ENCODE measurements around the gene ARL8A. TPM values are rescaled to one million over a fixed set of nuclear protein-coding genes. Genes with fewer than 3 reads are reported as not detected.

ARL8A gene
- total and polyA plus RNA-seq, 2 of the 4 experiments (the other 2 are of a cell fraction) = 18.1 to 30.7 TPM

DNA sequence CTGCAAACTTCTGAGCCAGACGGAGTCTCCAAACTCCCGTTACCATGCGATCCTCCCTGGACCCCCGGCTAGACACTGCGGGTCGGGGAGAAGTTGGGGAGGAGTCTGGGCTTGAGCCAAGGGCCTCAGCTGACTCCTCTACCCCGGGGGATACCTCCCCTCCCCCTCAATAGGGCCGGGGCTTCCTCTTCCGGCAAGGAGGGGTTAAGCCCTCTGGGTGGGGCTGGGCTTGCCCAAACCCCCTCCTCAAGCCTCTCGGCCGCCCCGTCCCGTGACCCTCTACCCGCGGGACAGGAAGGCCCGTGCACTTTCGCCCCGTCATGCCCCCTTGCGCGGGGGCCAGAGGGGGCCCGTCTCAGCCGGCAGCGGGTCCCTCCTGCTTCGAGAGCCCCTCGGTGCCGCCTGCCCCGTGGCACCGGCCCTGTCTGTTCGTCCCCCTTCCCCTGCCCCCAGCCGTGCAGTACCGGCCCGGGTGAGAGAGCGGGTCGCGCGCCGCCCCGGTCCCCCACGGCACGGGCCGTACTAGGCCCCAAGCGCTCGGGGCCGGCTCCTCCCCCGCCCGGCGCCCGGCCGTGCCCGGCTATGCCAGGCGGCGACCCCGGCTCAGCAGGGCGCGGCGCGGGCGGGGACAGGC is 652 bp downstream of the ARL8A start:
- Histone ChIP-seq H2AK5ac (ENCODE audit: low read depth, low read length) (peak overlapping the region; percentile 38), H3K4me2 (ENCODE audit: low read depth, low read length) (peak overlapping the region; percentile 98), H4K91ac (ENCODE audit: insufficient read depth, low read depth, low read length) (peak overlapping the region; percentile 51; the same call in 1 of the 2 replicates), H4K5ac (ENCODE audit: low read depth, low read length) (peak overlapping the region; percentile 49), H3K27ac (ENCODE audit: insufficient read depth, low read length) (peak overlapping the region; percentile 92), H3K4me1 (ENCODE audit: control insufficient read depth, insufficient read depth, low read length) (peaks cover 4% of the 10 kb centered on the region), H2BK5ac (ENCODE audit: low read depth, low read length, poor library complexity, severe bottlenecking) (peak overlapping the region; percentile 54), H3K36me3 (ENCODE audit: control insufficient read depth, insufficient read depth, low read length) (peaks cover 2% of the 10 kb centered on the region; the same call in 1 of the 2 replicates), H2AFZ (replicated peaks; ENCODE audit: low read length, poor library complexity) (peak overlapping the region; percentile 98), H3K9me3 (ENCODE audit: control insufficient read depth, insufficient read depth, low read length) (no peaks in the 10 kb centered on the region), H3K9ac (ENCODE audit: low read depth, low read length) (peak overlapping the region; percentile 99), H3K4ac (ENCODE audit: low read depth, low read length) (peak overlapping the region; percentile 82), H3K18ac (ENCODE audit: low read depth, low read length) (peak overlapping the region; percentile 44; the same call in 1 of the 2 replicates), H3K56ac (ENCODE audit: extremely low read depth, insufficient read depth, low read length) (peak overlapping the region; percentile 54), H3K4me3 (ENCODE audit: insufficient read depth, low read depth, low read length) (peak overlapping the region; percentile 99), H4K8ac (ENCODE audit: low read depth in 2 of 2, low read length in 2 of 2) (peak overlapping the region; percentile 84 to 87), H3K27me3 (ENCODE audit: control insufficient read depth, insufficient read depth, low read length) (peaks cover 6% of the 10 kb centered on the region; the same call in 1 of the 2 replicates), H2BK15ac (ENCODE audit: low read depth, low read length) (no peak overlapping the region), H3K79me1 (ENCODE audit: low read depth in 1 of 2, low read length in 2 of 2) (peaks cover 27 to 52% of the 10 kb centered on the region in 2 experiments), H3K9me1 (ENCODE audit: insufficient read depth, low read length) (peaks cover 10% of the 10 kb centered on the region; the same call in 1 of the 2 replicates), H4K20me1 (ENCODE audit: insufficient read depth, low read length) (peaks cover 45% of the 10 kb centered on the region), H3K23ac (ENCODE audit: low read depth, low read length) (peak overlapping the region; percentile 65; the same call in 1 of the 2 replicates), H2AK9ac (replicated peaks; ENCODE audit: low read depth, low read length, poor library complexity) (peak overlapping the region; percentile 100), H2BK20ac (ENCODE audit: low read depth, low read length) (no peak overlapping the region), H2BK120ac (ENCODE audit: low read depth, low read length) (no peak overlapping the region; the same call in 1 of the 2 replicates), H3K14ac (replicated peaks; ENCODE audit: low read depth, low read length) (peak overlapping the region; percentile 69)
- ChIA-PET CTCF (no interaction called here), POLR2A (ENCODE audit: unreplicated experiment) (no interaction called here)
- WGBS, 2 experiments (ENCODE audit: extremely low coverage in 2 of 2, insufficient read length in 1 of 2) = 0% methylated on average over 35 of the region's 58 CpGs; no CpG with 5 or more reads in 1 of the 2 experiments
- DNase-seq (no peak), ATAC-seq (ENCODE audit: low read depth) (peak; percentile 66)
- intact Hi-C loops (cut with micrococcal nuclease) = no loop called here
- dilution Hi-C loops (cut with HindIII; ENCODE audit: low sequenced_read_pairs, unreplicated experiment) = no loop called here
- BruUV-seq (replicated peaks) = no TSS peak
- in situ Hi-C loops (cut with MboI; ENCODE audit: low sequenced_read_pairs) = loop anchor here (25.0 kb wide), 1 partner anchor 607 kb away; the partner anchor contains the start of gene NAV1
- TF ChIP-seq, protein P1, sequence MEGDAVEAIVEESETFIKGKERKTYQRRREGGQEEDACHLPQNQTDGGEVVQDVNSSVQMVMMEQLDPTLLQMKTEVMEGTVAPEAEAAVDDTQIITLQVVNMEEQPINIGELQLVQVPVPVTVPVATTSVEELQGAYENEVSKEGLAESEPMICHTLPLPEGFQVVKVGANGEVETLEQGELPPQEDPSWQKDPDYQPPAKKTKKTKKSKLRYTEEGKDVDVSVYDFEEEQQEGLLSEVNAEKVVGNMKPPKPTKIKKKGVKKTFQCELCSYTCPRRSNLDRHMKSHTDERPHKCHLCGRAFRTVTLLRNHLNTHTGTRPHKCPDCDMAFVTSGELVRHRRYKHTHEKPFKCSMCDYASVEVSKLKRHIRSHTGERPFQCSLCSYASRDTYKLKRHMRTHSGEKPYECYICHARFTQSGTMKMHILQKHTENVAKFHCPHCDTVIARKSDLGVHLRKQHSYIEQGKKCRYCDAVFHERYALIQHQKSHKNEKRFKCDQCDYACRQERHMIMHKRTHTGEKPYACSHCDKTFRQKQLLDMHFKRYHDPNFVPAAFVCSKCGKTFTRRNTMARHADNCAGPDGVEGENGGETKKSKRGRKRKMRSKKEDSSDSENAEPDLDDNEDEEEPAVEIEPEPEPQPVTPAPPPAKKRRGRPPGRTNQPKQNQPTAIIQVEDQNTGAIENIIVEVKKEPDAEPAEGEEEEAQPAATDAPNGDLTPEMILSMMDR (conservative IDR thresholded peaks at IDR 0.05; ENCODE audit: low read depth, low read length) = no peak
- TF ChIP-seq BHLHE40 (IDR thresholded peaks at IDR 0.05; ENCODE audit: low read depth, low read length) = 0 out of 2 replicates have a peak, but pooled peaks have one; percentile 3

Measured in IMR-90 (cell line).